ENCODE measurements around the gene NXPH3.

NXPH3 gene

GRCh38 chr17:49616601-49617131, 41.0 kb downstream of the NXPH3 start:
- no peak overlapping the region for H2BK5ac ChIP-seq (ENCODE audit: low read length)
- no peaks in the 10 kb centered on the region for H3K79me1 ChIP-seq (ENCODE audit: low read depth, low read length)
- H3K27me3 ChIP-seq (ENCODE audit: control insufficient read depth in 3 of 3, insufficient read depth in 3 of 3, low read depth in 1 of 3, low read length in 3 of 3): no peaks in the 10 kb centered on the region
- H3K36me3 ChIP-seq (replicated peaks in 1 of 2; ENCODE audit: control insufficient read depth in 2 of 2, insufficient read depth in 2 of 2, low read length in 2 of 2): peaks cover 26 to 93% of the 10 kb centered on the region in 2 donors
- no peak overlapping the region for H3K27ac ChIP-seq (replicated peaks; ENCODE audit: low read length)
- H3K4ac ChIP-seq (ENCODE audit: low read length): no peak overlapping the region
- no peak overlapping the region for H3K14ac ChIP-seq (ENCODE audit: low read length)
- no peak for DNase-seq (ENCODE audit: low spot score)
- no peak overlapping the region for H2AFZ ChIP-seq (ENCODE audit: low read length)
- H4K91ac ChIP-seq (ENCODE audit: low read depth, low read length, poor library complexity): no peak overlapping the region
- no peak overlapping the region for H2AK5ac ChIP-seq (ENCODE audit: low read depth, low read length)
- H3K9ac ChIP-seq (ENCODE audit: low read depth, low read length, poor library complexity): no peak overlapping the region
- H3K23ac ChIP-seq (ENCODE audit: low read depth, low read length, poor library complexity): no peak overlapping the region
- no CpG with 5 or more reads among the region's 10 CpGs for WGBS, 2 donors (ENCODE audit: extremely low coverage in 2 of 2, insufficient read length in 2 of 2, insufficient replicate concordance in 1 of 2)
- H2BK15ac ChIP-seq (ENCODE audit: low read length): no peak overlapping the region
- H2BK120ac ChIP-seq (ENCODE audit: low read depth, low read length): no peak overlapping the region
- H3K18ac ChIP-seq (ENCODE audit: low read length): no peak overlapping the region
- H4K8ac ChIP-seq (ENCODE audit: low read depth, low read length): no peak overlapping the region
- H3K9me3 ChIP-seq (replicated peaks in 1 of 2; ENCODE audit: control insufficient read depth in 2 of 2, insufficient read depth in 1 of 2, low read depth in 1 of 2, low read length in 2 of 2): no peaks in the 10 kb centered on the region
- H3K4me1 ChIP-seq (ENCODE audit: control insufficient read depth in 2 of 2, insufficient read depth in 1 of 2, low read depth in 1 of 2, low read length in 2 of 2): no peaks in the 10 kb centered on the region
- H2BK12ac ChIP-seq (ENCODE audit: low read length): no peak overlapping the region
- no peak overlapping the region for H3K4me2 ChIP-seq (ENCODE audit: insufficient read depth, low read length, poor library complexity, severe bottlenecking)
- no peak overlapping the region for H3K4me3 ChIP-seq (ENCODE audit: low read length in 2 of 2)

- no peak overlapping the region for H2BK15ac ChIP-seq (ENCODE audit: low read length)
- no peak overlapping the region for H2BK120ac ChIP-seq (ENCODE audit: low read depth, low read length)
- H3K18ac ChIP-seq (ENCODE audit: low read length): no peak overlapping the region
- H3K36me3 ChIP-seq (replicated peaks in 1 of 2; ENCODE audit: control insufficient read depth in 2 of 2, insufficient read depth in 2 of 2, low read length in 2 of 2): peaks cover 30 to 91% of the 10 kb centered on the region in 2 donors
- no peak overlapping the region for H3K4me3 ChIP-seq (ENCODE audit: low read length in 2 of 2)
- no CpG with 5 or more reads among the region's 3 CpGs for WGBS, 2 donors (ENCODE audit: extremely low coverage in 2 of 2, insufficient read length in 2 of 2, insufficient replicate concordance in 1 of 2)
- no peak overlapping the region for H3K14ac ChIP-seq (ENCODE audit: low read length)
- H2BK12ac ChIP-seq (ENCODE audit: low read length): no peak overlapping the region
- no peak overlapping the region for H4K91ac ChIP-seq (ENCODE audit: low read depth, low read length, poor library complexity)
- DNase-seq (ENCODE audit: low spot score): no peak
- no peak overlapping the region for H3K27ac ChIP-seq (replicated peaks; ENCODE audit: low read length)
- H3K4me2 ChIP-seq (ENCODE audit: insufficient read depth, low read length, poor library complexity, severe bottlenecking): no peak overlapping the region
- no peak overlapping the region for H2AK5ac ChIP-seq (ENCODE audit: low read depth, low read length)
- H3K4ac ChIP-seq (ENCODE audit: low read length): no peak overlapping the region
- H3K79me1 ChIP-seq (ENCODE audit: low read depth, low read length): no peaks in the 10 kb centered on the region
- H2BK5ac ChIP-seq (ENCODE audit: low read length): no peak overlapping the region
- no peaks in the 10 kb centered on the region for H3K27me3 ChIP-seq (ENCODE audit: control insufficient read depth in 3 of 3, insufficient read depth in 3 of 3, low read depth in 1 of 3, low read length in 3 of 3)
- no peaks in the 10 kb centered on the region for H3K9me3 ChIP-seq (replicated peaks in 1 of 2; ENCODE audit: control insufficient read depth in 2 of 2, insufficient read depth in 1 of 2, low read depth in 1 of 2, low read length in 2 of 2)
- no peak overlapping the region for H3K9ac ChIP-seq (ENCODE audit: low read depth, low read length, poor library complexity)
- no peak overlapping the region for H2AFZ ChIP-seq (ENCODE audit: low read length)
- H3K4me1 ChIP-seq (ENCODE audit: control insufficient read depth in 2 of 2, insufficient read depth in 1 of 2, low read depth in 1 of 2, low read length in 2 of 2): no peaks in the 10 kb centered on the region
- H3K23ac ChIP-seq (ENCODE audit: low read depth, low read length, poor library complexity): no peak overlapping the region
- H4K8ac ChIP-seq (ENCODE audit: low read depth, low read length): no peak overlapping the region
Measured at GRCh38 chr17:49618028-49618611, 42.4 kb downstream of the NXPH3 start.

- no peaks in the 10 kb centered on the region for H3K9me3 ChIP-seq (replicated peaks in 1 of 2; ENCODE audit: control insufficient read depth in 2 of 2, insufficient read depth in 1 of 2, low read depth in 1 of 2, low read length in 2 of 2)
- no peak overlapping the region for H2BK12ac ChIP-seq (ENCODE audit: low read length)
- no peak for DNase-seq (ENCODE audit: low spot score)
- H3K4ac ChIP-seq (ENCODE audit: low read length): no peak overlapping the region
- no peak overlapping the region for H4K8ac ChIP-seq (ENCODE audit: low read depth, low read length)
- peaks cover 22 to 66% of the 10 kb centered on the region in 2 donors for H3K36me3 ChIP-seq (replicated peaks in 1 of 2; ENCODE audit: control insufficient read depth in 2 of 2, insufficient read depth in 2 of 2, low read length in 2 of 2)
- H3K14ac ChIP-seq (ENCODE audit: low read length): no peak overlapping the region
- no peaks in the 10 kb centered on the region for H3K79me1 ChIP-seq (ENCODE audit: low read depth, low read length)
- H2AK5ac ChIP-seq (ENCODE audit: low read depth, low read length): no peak overlapping the region
- no peaks in the 10 kb centered on the region for H3K27me3 ChIP-seq (ENCODE audit: control insufficient read depth in 3 of 3, insufficient read depth in 3 of 3, low read depth in 1 of 3, low read length in 3 of 3)
- H2AFZ ChIP-seq (ENCODE audit: low read length): no peak overlapping the region
- H3K4me1 ChIP-seq (ENCODE audit: control insufficient read depth in 2 of 2, insufficient read depth in 1 of 2, low read depth in 1 of 2, low read length in 2 of 2): no peaks in the 10 kb centered on the region
- H3K27ac ChIP-seq (replicated peaks; ENCODE audit: low read length): no peak overlapping the region
- H3K9ac ChIP-seq (ENCODE audit: low read depth, low read length, poor library complexity): no peak overlapping the region
- H3K4me3 ChIP-seq (ENCODE audit: low read length in 2 of 2): no peak overlapping the region
- H2BK5ac ChIP-seq (ENCODE audit: low read length): no peak overlapping the region
- no peak overlapping the region for H3K23ac ChIP-seq (ENCODE audit: low read depth, low read length, poor library complexity)
- H4K91ac ChIP-seq (ENCODE audit: low read depth, low read length, poor library complexity): no peak overlapping the region
- H2BK15ac ChIP-seq (ENCODE audit: low read length): no peak overlapping the region
- H3K4me2 ChIP-seq (ENCODE audit: insufficient read depth, low read length, poor library complexity, severe bottlenecking): no peak overlapping the region
- H3K18ac ChIP-seq (ENCODE audit: low read length): no peak overlapping the region
- no peak overlapping the region for H2BK120ac ChIP-seq (ENCODE audit: low read depth, low read length)
Measured at GRCh38 chr17:49621420-49621819, 45.7 kb downstream of the NXPH3 start.

- no peak overlapping the region for H3K4me3 ChIP-seq (ENCODE audit: low read length in 2 of 2)
- H3K27me3 ChIP-seq (ENCODE audit: control insufficient read depth in 3 of 3, insufficient read depth in 3 of 3, low read depth in 1 of 3, low read length in 3 of 3): no peaks in the 10 kb centered on the region
- H3K23ac ChIP-seq (ENCODE audit: low read depth, low read length, poor library complexity): no peak overlapping the region
- no peaks in the 10 kb centered on the region for H3K9me3 ChIP-seq (replicated peaks in 1 of 2; ENCODE audit: control insufficient read depth in 2 of 2, insufficient read depth in 1 of 2, low read depth in 1 of 2, low read length in 2 of 2)
- H2BK120ac ChIP-seq (ENCODE audit: low read depth, low read length): no peak overlapping the region
- H3K27ac ChIP-seq (replicated peaks; ENCODE audit: low read length): no peak overlapping the region
- no peak overlapping the region for H3K4ac ChIP-seq (ENCODE audit: low read length)
- peaks cover 16 to 60% of the 10 kb centered on the region in 2 donors for H3K36me3 ChIP-seq (replicated peaks in 1 of 2; ENCODE audit: control insufficient read depth in 2 of 2, insufficient read depth in 2 of 2, low read length in 2 of 2)
- H4K91ac ChIP-seq (ENCODE audit: low read depth, low read length, poor library complexity): no peak overlapping the region
- no peak overlapping the region for H3K4me2 ChIP-seq (ENCODE audit: insufficient read depth, low read length, poor library complexity, severe bottlenecking)
- H2AK5ac ChIP-seq (ENCODE audit: low read depth, low read length): no peak overlapping the region
- no peak for DNase-seq (ENCODE audit: low spot score)
- no peak overlapping the region for H3K18ac ChIP-seq (ENCODE audit: low read length)
- no peak overlapping the region for H2BK15ac ChIP-seq (ENCODE audit: low read length)
- H3K14ac ChIP-seq (ENCODE audit: low read length): no peak overlapping the region
- H3K9ac ChIP-seq (ENCODE audit: low read depth, low read length, poor library complexity): no peak overlapping the region
- H3K79me1 ChIP-seq (ENCODE audit: low read depth, low read length): no peaks in the 10 kb centered on the region
- H2BK5ac ChIP-seq (ENCODE audit: low read length): no peak overlapping the region
- H3K4me1 ChIP-seq (ENCODE audit: control insufficient read depth in 2 of 2, insufficient read depth in 1 of 2, low read depth in 1 of 2, low read length in 2 of 2): no peaks in the 10 kb centered on the region
- no CpG with 5 or more reads among the region's 2 CpGs for WGBS, 2 donors (ENCODE audit: extremely low coverage in 2 of 2, insufficient read length in 2 of 2, insufficient replicate concordance in 1 of 2)
- H2AFZ ChIP-seq (ENCODE audit: low read length): no peak overlapping the region
- no peak overlapping the region for H2BK12ac ChIP-seq (ENCODE audit: low read length)
- no peak overlapping the region for H4K8ac ChIP-seq (ENCODE audit: low read depth, low read length)
Measured at GRCh38 chr17:49621946-49622529, 46.4 kb downstream of the NXPH3 start.

Data from neuronal stem cell (in vitro differentiated cells).